OCI-LY7 (cell line): Measurements from ENCODE around the gene HEPHL1. TPM values are rescaled to one million over a fixed set of nuclear protein-coding genes. Genes with fewer than 3 reads are reported as not detected.
"Not testable (repeated sequence)": the region's sequence is repeated elsewhere in the genome, so short reads cannot be mapped to it uniquely, and the experiment has no call there.

Source experiments
- BruUV-seq: library from RNA; stranded (reverse); fragments of 400-500 nt; replicated peaks from 2 replicates; lab custom pipeline; 2021; lab: Mats Ljungman, UMichigan
- CTCF ChIA-PET: fragments of 300-600 bp; sonication (Branson Sonifier 250); formaldehyde crosslinking; loops from one replicate; lab custom pipeline; 2022; ENCODE audit warnings: antibody characterized with exemption; ENCODE audit not compliant: unreplicated experiment; lab: Charles Lee
- POLR2A ChIA-PET: fragments of 300-600 bp; sonication (Branson Sonifier 250); formaldehyde crosslinking; loops from one replicate; lab custom pipeline; 2022; ENCODE audit warnings: antibody characterized with exemption; lab: Charles Lee
- DNase-seq: peaks from one replicate; pipeline ENCODE4 v3.0.0-alpha.2; 2015; ENCODE audit warnings: low spot score
- H2AFZ ChIP-seq: fragments of 200-600 bp; sonication (generic), shearing (Covaris generic); 2 replicates; pipeline ENCODE4 v1.6.1; 2014; ENCODE audit warnings: mild to moderate bottlenecking, antibody characterized with exemption, low read length, moderate library complexity
- H3K27ac ChIP-seq: fragments of 200-600 bp; sonication (generic); 2 replicates; pipeline ENCODE4 v1.5.1; 2014; ENCODE audit warnings: mixed run types, low read depth, mild to moderate bottlenecking, moderate library complexity, low read length, inconsistent platforms; ENCODE audit not compliant: poor library complexity, severe bottlenecking
- H3K36me3 ChIP-seq: fragments of 200-600 bp; sonication (generic); 2 replicates; pipeline ENCODE4 v1.6.1; 2014; ENCODE audit warnings: mild to moderate bottlenecking, antibody characterized with exemption, low read length, moderate library complexity, mixed read lengths; ENCODE audit not compliant: insufficient read depth
- H3K4me1 ChIP-seq: fragments of 200-600 bp; sonication (generic); 2 replicates; pipeline ENCODE4 v1.5.1; 2014; ENCODE audit warnings: mild to moderate bottlenecking, low read length; ENCODE audit not compliant: insufficient read depth, poor library complexity, severe bottlenecking
- H3K4me2 ChIP-seq: fragments of 200-600 bp; sonication (generic); 2 replicates; pipeline ENCODE4 v1.6.1; 2014; ENCODE audit warnings: mild to moderate bottlenecking, low read length
- H3K4me3 ChIP-seq: fragments of 200-600 bp; sonication (generic); 2 replicates; pipeline ENCODE4 v1.5.1; 2014; ENCODE audit warnings: mild to moderate bottlenecking, low read depth, low read length; ENCODE audit not compliant: poor library complexity, severe bottlenecking
- H3K79me2 ChIP-seq: fragments of 200-600 bp; sonication (generic); 2 replicates; pipeline ENCODE4 v1.6.1; 2016; ENCODE audit warnings: low read depth, mild to moderate bottlenecking, low read length, moderate library complexity, mixed read lengths; ENCODE audit not compliant: insufficient read depth
- H3K9me2 ChIP-seq: fragments of 200-600 bp; sonication (generic); 2 replicates; pipeline ENCODE4 v1.6.1; 2016; ENCODE audit warnings: mild to moderate bottlenecking, low read length, mixed read lengths; ENCODE audit not compliant: insufficient read depth
- H3K9me3 ChIP-seq: fragments of 200-600 bp; sonication (generic); 2 replicates; pipeline ENCODE4 v1.6.1; 2014; ENCODE audit warnings: mild to moderate bottlenecking, mixed run types, low read length, mixed read lengths
- H4K20me1 ChIP-seq: fragments of 200-600 bp; sonication (generic); 2 replicates; pipeline ENCODE4 v1.6.1; 2014; ENCODE audit warnings: mild to moderate bottlenecking, antibody characterized with exemption, low read length, moderate library complexity, mixed read lengths; ENCODE audit not compliant: insufficient read depth
- CTCF ChIP-seq: fragments of 200-600 bp; sonication (generic); conservative IDR thresholded peaks from 2 replicates; pipeline ENCODE4 v1.5.1; 2014; ENCODE audit warnings: mild to moderate bottlenecking, antibody characterized with exemption, low read length, moderate library complexity, mixed read lengths
- EZH2phosphoT487 ChIP-seq: fragments of 200-600 bp; sonication (generic); IDR thresholded peaks from 2 replicates; pipeline ENCODE4 v1.6.1; 2018; ENCODE audit warnings: low read depth, borderline replicate concordance, mild to moderate bottlenecking, mixed run types, antibody characterized with exemption, low read length, moderate library complexity, mixed read lengths
- intact Hi-C: fragments of 100-400 bp; cut with micrococcal nuclease; formaldehyde crosslinking; loops from one replicate; pipeline ENCODE4 v1.10.0; 2022; ENCODE audit not compliant: unreplicated experiment
- total RNA-seq, 2 experiments: library from RNA; depleted of rRNA in 1 of 2; stranded (reverse); fragments of >200 nt in 1 of 2; shearing (Covaris generic) in 1 of 2; gene quantifications; 2 replicates each; pipeline ENCODE4 v1.2.3, GENCODE V29; 2014 to 2022

HEPHL1 gene
- total RNA-seq, 2 experiments from 2014 or later, result not detected

DNA sequence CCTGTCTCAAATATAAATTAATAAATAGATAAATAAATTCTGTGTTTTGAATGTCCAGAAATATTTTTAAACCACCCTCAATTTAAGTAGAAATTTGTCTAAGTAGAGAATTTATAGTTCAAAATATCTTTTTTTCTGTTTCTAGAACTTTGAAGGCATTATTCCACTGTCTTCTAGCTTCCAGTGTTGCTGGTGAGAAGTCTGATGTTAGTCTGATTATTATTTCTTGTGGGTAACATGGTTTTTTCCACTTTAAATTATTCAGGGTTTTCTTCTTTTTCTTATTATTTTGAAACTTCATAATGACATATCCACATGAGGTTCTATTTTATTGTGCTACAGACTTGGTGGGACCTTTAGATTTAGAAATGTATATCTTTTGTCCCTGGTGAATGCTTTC, 46.4 kb upstream of the HEPHL1 start:
- Histone ChIP-seq H2AFZ (no peak overlapping the region), H3K4me3 (no peak overlapping the region), H4K20me1 (no peaks in the 10 kb centered on the region), H3K79me2 (no peaks in the 10 kb centered on the region), H3K27ac (no peak overlapping the region), H3K36me3 (no peaks in the 10 kb centered on the region), H3K9me3 (no peaks in the 10 kb centered on the region), H3K9me2 (no peaks in the 10 kb centered on the region), H3K4me1 (no peaks in the 10 kb centered on the region), H3K4me2 (no peak overlapping the region)
- no peak for TF ChIP-seq EZH2phosphoT487
- TF ChIP-seq CTCF, result no peak
- no TSS peak for BruUV-seq
- ChIA-PET POLR2A (interaction anchor here (0.6 kb wide), 1 partner anchor 97 kb away, joined by 3 read pairs; no protein-coding TSS in a partner anchor), CTCF (no interaction called here)
- intact Hi-C loops, result no loop called here
- no peak for DNase-seq

DNA sequence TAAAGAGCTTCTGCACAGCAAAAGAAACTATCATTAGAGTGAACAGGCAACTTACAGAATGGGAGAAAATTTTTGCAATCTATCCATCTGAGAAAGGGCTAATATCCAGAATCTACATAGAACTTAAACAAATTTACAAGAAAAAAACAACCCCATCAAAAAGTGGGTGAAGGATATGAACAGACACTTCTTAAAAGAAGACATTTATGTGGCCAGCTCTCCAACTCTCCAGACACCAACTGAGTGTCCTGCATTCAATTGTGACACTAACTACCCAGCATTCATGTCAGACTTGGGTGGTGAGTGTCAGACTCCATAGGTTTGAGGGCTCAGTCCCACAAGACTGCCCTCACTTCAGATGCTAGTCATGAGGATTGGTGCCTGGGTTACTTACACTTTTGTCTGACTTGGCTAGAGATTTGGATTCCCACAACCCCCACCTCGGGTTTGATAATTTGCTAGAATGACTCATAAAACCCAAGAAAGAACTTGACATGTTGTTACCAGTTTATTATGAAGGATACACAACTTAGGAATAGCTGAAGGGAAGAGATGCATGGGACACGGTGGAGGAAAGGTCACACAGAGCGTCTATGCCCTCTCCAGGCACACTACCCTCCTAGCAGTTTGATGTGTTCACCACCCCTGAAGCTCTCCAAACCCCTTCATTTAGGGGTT, 44.4 kb upstream of the HEPHL1 start:
- CTCF ChIA-PET, H4K20me1 ChIP-seq, H3K79me2 ChIP-seq, H3K4me1 ChIP-seq, H3K36me3 ChIP-seq, DNase-seq, BruUV-seq, intact Hi-C loops, H3K9me2 ChIP-seq, H3K4me3 ChIP-seq, H3K4me2 ChIP-seq, H3K9me3 ChIP-seq, H2AFZ ChIP-seq, H3K27ac ChIP-seq: not testable (repeated sequence)
- POLR2A ChIA-PET, result interaction anchor here (0.6 kb wide), 1 partner anchor 16 kb away, joined by 3 read pairs; no protein-coding TSS in a partner anchor

DNA sequence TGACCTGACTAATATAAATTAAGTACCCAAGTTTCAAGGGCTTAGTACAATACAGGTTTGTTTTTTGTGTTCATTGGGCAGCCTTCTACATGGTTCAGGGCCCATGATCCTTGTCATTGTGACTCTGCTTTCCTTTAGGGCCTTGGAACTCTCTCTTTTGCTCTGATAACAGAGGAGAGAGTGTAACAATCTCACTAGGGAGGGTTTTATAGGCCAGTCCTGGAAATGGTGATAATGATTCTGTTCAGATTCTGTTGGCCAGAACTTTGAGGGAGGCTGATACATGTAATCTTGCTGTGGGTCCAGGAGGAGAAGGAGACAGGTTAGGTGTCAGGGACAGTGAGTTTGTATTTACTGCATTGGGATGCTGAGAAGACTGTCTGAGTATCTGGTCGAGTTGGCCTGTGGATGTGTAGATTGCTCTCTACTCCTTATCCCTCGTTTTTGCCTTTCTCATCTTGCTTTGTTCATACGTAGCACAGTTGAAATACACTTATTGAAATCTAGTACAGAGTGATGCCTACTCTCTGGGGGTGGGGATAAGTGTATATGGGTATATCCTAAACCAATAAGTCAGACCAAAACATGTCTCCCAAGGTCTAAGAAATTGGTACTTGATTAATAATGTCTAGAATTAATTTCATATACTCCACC, 37.5 kb upstream of the HEPHL1 start:
- no peak overlapping the region for H3K4me3 ChIP-seq
- ChIA-PET POLR2A (no interaction called here), CTCF (no interaction called here)
- H2AFZ ChIP-seq, result no peak overlapping the region
- H3K36me3 ChIP-seq, result no peaks in the 10 kb centered on the region
- H3K4me1 ChIP-seq, result no peaks in the 10 kb centered on the region
- TF ChIP-seq CTCF (no peak), EZH2phosphoT487 (no peak)
- H3K9me3 ChIP-seq, result no peaks in the 10 kb centered on the region
- H3K4me2 ChIP-seq, result no peak overlapping the region
- intact Hi-C loops, result no loop called here
- no peaks in the 10 kb centered on the region for H3K79me2 ChIP-seq
- no peaks in the 10 kb centered on the region for H4K20me1 ChIP-seq
- no peaks in the 10 kb centered on the region for H3K9me2 ChIP-seq
- no peak overlapping the region for H3K27ac ChIP-seq
- BruUV-seq, result no TSS peak
- DNase-seq, result no peak
